ENCODE results near the gene AKAP9.
"Not testable (repeated sequence)": the region's sequence is repeated elsewhere in the genome, so short reads cannot be mapped to it uniquely, and the experiment has no call there.

Gene AKAP9

GRCh38 chr7:91967513-91967912 lies 26.9 kb downstream of the AKAP9 start:
- WGBS (ENCODE audit: insufficient coverage, insufficient read length): no CpG with 5 or more reads among the region's 2 CpGs
- H3K36me3 ChIP-seq (ENCODE audit: control insufficient read depth, insufficient read depth, low read length); H3K4me3 ChIP-seq (ENCODE audit: low read length); H3K4me1 ChIP-seq (ENCODE audit: control insufficient read depth, insufficient read depth, low read length); DNase-seq (ENCODE audit: low read depth, low spot score); H3K9me3 ChIP-seq (ENCODE audit: control insufficient read depth, insufficient read depth, low read length); H3K27ac ChIP-seq (ENCODE audit: low read length); H3K27me3 ChIP-seq (ENCODE audit: control insufficient read depth, insufficient read depth, low read length): not testable (repeated sequence)

- Histone ChIP-seq H3K9me3 (ENCODE audit: control insufficient read depth, insufficient read depth, low read length) (no peaks in the 10 kb centered on the region), H3K36me3 (ENCODE audit: control insufficient read depth, insufficient read depth, low read length) (no peaks in the 10 kb centered on the region), H3K4me3 (ENCODE audit: low read length) (no peak overlapping the region), H3K4me1 (ENCODE audit: control insufficient read depth, insufficient read depth, low read length) (no peaks in the 10 kb centered on the region), H3K27me3 (ENCODE audit: control insufficient read depth, insufficient read depth, low read length) (no peaks in the 10 kb centered on the region), H3K27ac (ENCODE audit: low read length) (no peak overlapping the region)
- no CpG with 5 or more reads among the region's 5 CpGs for WGBS (ENCODE audit: insufficient coverage, insufficient read length)
- no peak for DNase-seq (ENCODE audit: low read depth, low spot score)
Observed at GRCh38 chr7:91973639-91974038, 33.0 kb downstream of the AKAP9 start.

GRCh38 chr7:91974066-91974465 lies 33.4 kb downstream of the AKAP9 start:
- DNase-seq (ENCODE audit: low read depth, low spot score): no peak
- Histone ChIP-seq H3K27me3 (ENCODE audit: control insufficient read depth, insufficient read depth, low read length) (no peaks in the 10 kb centered on the region), H3K9me3 (ENCODE audit: control insufficient read depth, insufficient read depth, low read length) (no peaks in the 10 kb centered on the region), H3K27ac (ENCODE audit: low read length) (no peak overlapping the region), H3K4me1 (ENCODE audit: control insufficient read depth, insufficient read depth, low read length) (no peaks in the 10 kb centered on the region), H3K36me3 (ENCODE audit: control insufficient read depth, insufficient read depth, low read length) (no peaks in the 10 kb centered on the region), H3K4me3 (ENCODE audit: low read length) (no peak overlapping the region)

- H3K4me3 ChIP-seq (ENCODE audit: low read length): no peak overlapping the region
- WGBS (ENCODE audit: insufficient coverage, insufficient read length): no CpG with 5 or more reads among the region's 4 CpGs
- no peaks in the 10 kb centered on the region for H3K36me3 ChIP-seq (ENCODE audit: control insufficient read depth, insufficient read depth, low read length)
- no peaks in the 10 kb centered on the region for H3K27me3 ChIP-seq (ENCODE audit: control insufficient read depth, insufficient read depth, low read length)
- no peak for DNase-seq (ENCODE audit: low read depth, low spot score)
- H3K27ac ChIP-seq (ENCODE audit: low read length): no peak overlapping the region
- no peaks in the 10 kb centered on the region for H3K9me3 ChIP-seq (ENCODE audit: control insufficient read depth, insufficient read depth, low read length)
- no peaks in the 10 kb centered on the region for H3K4me1 ChIP-seq (ENCODE audit: control insufficient read depth, insufficient read depth, low read length)
Observed at GRCh38 chr7:91976743-91977142, 36.1 kb downstream of the AKAP9 start.

- Histone ChIP-seq H3K4me1 (ENCODE audit: control insufficient read depth, insufficient read depth, low read length) (no peaks in the 10 kb centered on the region), H3K27ac (ENCODE audit: low read length) (no peak overlapping the region), H3K36me3 (ENCODE audit: control insufficient read depth, insufficient read depth, low read length) (no peaks in the 10 kb centered on the region), H3K4me3 (ENCODE audit: low read length) (no peak overlapping the region), H3K9me3 (ENCODE audit: control insufficient read depth, insufficient read depth, low read length) (no peaks in the 10 kb centered on the region), H3K27me3 (ENCODE audit: control insufficient read depth, insufficient read depth, low read length) (no peaks in the 10 kb centered on the region)
- DNase-seq (ENCODE audit: low read depth, low spot score): no peak
- WGBS (ENCODE audit: insufficient coverage, insufficient read length): no CpG with 5 or more reads among the region's 1 CpG
Observed at GRCh38 chr7:91979590-91979989, 38.9 kb downstream of the AKAP9 start.

GRCh38 chr7:91982352-91982751 lies 41.7 kb downstream of the AKAP9 start:
- no CpG with 5 or more reads among the region's 4 CpGs for WGBS (ENCODE audit: insufficient coverage, insufficient read length)

GRCh38 chr7:91988213-91988612 lies 47.6 kb downstream of the AKAP9 start:
- no peak for DNase-seq (ENCODE audit: low read depth, low spot score)
- Histone ChIP-seq H3K4me1 (ENCODE audit: control insufficient read depth, insufficient read depth, low read length) (no peaks in the 10 kb centered on the region), H3K27ac (ENCODE audit: low read length) (no peak overlapping the region), H3K36me3 (ENCODE audit: control insufficient read depth, insufficient read depth, low read length) (no peaks in the 10 kb centered on the region; the same call in 1 of the 2 replicates), H3K9me3 (ENCODE audit: control insufficient read depth, insufficient read depth, low read length) (no peaks in the 10 kb centered on the region), H3K4me3 (ENCODE audit: low read length) (no peak overlapping the region), H3K27me3 (ENCODE audit: control insufficient read depth, insufficient read depth, low read length) (no peaks in the 10 kb centered on the region)

More at GRCh38 chr7:91982352-91982751, 41.7 kb downstream of the AKAP9 start:
- not testable (repeated sequence) for DNase-seq (ENCODE audit: low read depth, low spot score); H3K27me3 ChIP-seq (ENCODE audit: control insufficient read depth, insufficient read depth, low read length); H3K9me3 ChIP-seq (ENCODE audit: control insufficient read depth, insufficient read depth, low read length); H3K4me1 ChIP-seq (ENCODE audit: control insufficient read depth, insufficient read depth, low read length); H3K4me3 ChIP-seq (ENCODE audit: low read length); H3K27ac ChIP-seq (ENCODE audit: low read length); H3K36me3 ChIP-seq (ENCODE audit: control insufficient read depth, insufficient read depth, low read length)

GRCh38 chr7:91993976-91994375 lies 53.3 kb downstream of the AKAP9 start:
- no peaks in the 10 kb centered on the region for H3K4me1 ChIP-seq (ENCODE audit: control insufficient read depth, insufficient read depth, low read length)
- no CpG with 5 or more reads among the region's 3 CpGs for WGBS (ENCODE audit: insufficient coverage, insufficient read length)
- H3K4me3 ChIP-seq (ENCODE audit: low read length): no peak overlapping the region
- H3K9me3 ChIP-seq (ENCODE audit: control insufficient read depth, insufficient read depth, low read length): no peaks in the 10 kb centered on the region
- H3K27ac ChIP-seq (ENCODE audit: low read length): no peak overlapping the region
- H3K36me3 ChIP-seq (ENCODE audit: control insufficient read depth, insufficient read depth, low read length): peaks cover 2% of the 10 kb centered on the region; the same call in 1 of the 2 replicates
- DNase-seq (ENCODE audit: low read depth, low spot score): no peak
- no peaks in the 10 kb centered on the region for H3K27me3 ChIP-seq (ENCODE audit: control insufficient read depth, insufficient read depth, low read length)

- no peaks in the 10 kb centered on the region for H3K27me3 ChIP-seq (ENCODE audit: control insufficient read depth, insufficient read depth, low read length)
- peaks cover 2% of the 10 kb centered on the region; the same call in 1 of the 2 replicates for H3K36me3 ChIP-seq (ENCODE audit: control insufficient read depth, insufficient read depth, low read length)
- no peak overlapping the region for H3K27ac ChIP-seq (ENCODE audit: low read length)
- H3K4me3 ChIP-seq (ENCODE audit: low read length): no peak overlapping the region
- no peaks in the 10 kb centered on the region for H3K9me3 ChIP-seq (ENCODE audit: control insufficient read depth, insufficient read depth, low read length)
- no peak for DNase-seq (ENCODE audit: low read depth, low spot score)
- no peaks in the 10 kb centered on the region for H3K4me1 ChIP-seq (ENCODE audit: control insufficient read depth, insufficient read depth, low read length)
- no CpG with 5 or more reads among the region's 2 CpGs for WGBS (ENCODE audit: insufficient coverage, insufficient read length)
Observed at GRCh38 chr7:91995391-91996105, 54.9 kb downstream of the AKAP9 start.

GRCh38 chr7:91999631-92000565 lies 59.2 kb downstream of the AKAP9 start:
- Histone ChIP-seq H3K27me3 (ENCODE audit: control insufficient read depth, insufficient read depth, low read length) (no peaks in the 10 kb centered on the region), H3K4me3 (ENCODE audit: low read length) (no peak overlapping the region), H3K27ac (ENCODE audit: low read length) (no peak overlapping the region), H3K9me3 (ENCODE audit: control insufficient read depth, insufficient read depth, low read length) (no peaks in the 10 kb centered on the region), H3K36me3 (ENCODE audit: control insufficient read depth, insufficient read depth, low read length) (peaks cover 2% of the 10 kb centered on the region; the same call in 1 of the 2 replicates), H3K4me1 (ENCODE audit: control insufficient read depth, insufficient read depth, low read length) (no peaks in the 10 kb centered on the region)
- no CpG with 5 or more reads among the region's 2 CpGs for WGBS (ENCODE audit: insufficient coverage, insufficient read length)
- no peak for DNase-seq (ENCODE audit: low read depth, low spot score)

All from iPS DF 6.9 (cell line).